ENCODE data around the gene GCSAML.

The GCSAML gene

DNA sequence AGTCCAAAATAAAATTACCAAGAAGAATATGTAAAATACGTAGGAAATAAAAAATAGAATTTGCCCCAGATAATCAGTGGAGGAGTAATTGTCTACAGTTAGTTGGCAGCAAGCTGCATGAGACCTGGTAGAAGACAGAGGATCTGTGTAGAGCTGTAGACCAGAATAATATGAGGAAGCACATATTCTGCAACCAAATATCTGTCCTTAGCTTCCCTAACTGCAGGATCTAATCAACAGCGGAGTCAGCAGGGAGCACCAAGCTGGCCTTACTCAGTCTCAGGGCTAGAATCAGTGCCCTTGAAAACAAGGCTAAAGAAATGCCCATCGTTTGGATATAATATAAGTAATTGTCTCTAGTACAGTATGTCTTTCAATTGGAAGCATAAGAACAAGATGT lies 6.1 kb upstream of the GCSAML start:
- no peak overlapping the region for H3K4me3 ChIP-seq (ENCODE audit: low read length)

DNA sequence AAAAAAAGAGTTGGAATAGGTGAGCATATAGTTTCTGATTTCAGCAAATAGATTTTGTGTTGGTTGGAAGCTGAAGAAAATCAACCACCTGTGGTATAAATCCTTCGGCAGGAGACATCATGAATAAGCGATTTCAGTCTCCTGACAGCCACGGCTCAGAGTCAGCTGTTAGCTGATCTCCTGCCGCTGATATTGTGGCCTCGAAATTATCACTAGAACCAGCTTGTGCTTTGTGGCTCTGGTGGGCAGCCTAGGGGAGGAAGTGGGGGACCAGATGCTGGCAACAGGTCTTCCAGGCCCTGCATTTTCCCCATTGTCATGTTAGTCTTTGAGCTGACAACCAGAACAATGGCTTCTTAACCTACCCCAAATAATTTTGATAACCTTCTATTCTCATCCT lies 842 bp upstream of the GCSAML start:
- H3K4me3 ChIP-seq (ENCODE audit: low read length), result no peak overlapping the region
- TF ChIP-seq ZNF274 (IDR thresholded peaks at IDR 0.05; ENCODE audit: low read depth, low read length), result no peak

More for the DNA sequence above, 6.1 kb upstream of the GCSAML start:
- TF ChIP-seq ZNF274 (IDR thresholded peaks at IDR 0.05; ENCODE audit: low read depth, low read length), result no peak

DNA sequence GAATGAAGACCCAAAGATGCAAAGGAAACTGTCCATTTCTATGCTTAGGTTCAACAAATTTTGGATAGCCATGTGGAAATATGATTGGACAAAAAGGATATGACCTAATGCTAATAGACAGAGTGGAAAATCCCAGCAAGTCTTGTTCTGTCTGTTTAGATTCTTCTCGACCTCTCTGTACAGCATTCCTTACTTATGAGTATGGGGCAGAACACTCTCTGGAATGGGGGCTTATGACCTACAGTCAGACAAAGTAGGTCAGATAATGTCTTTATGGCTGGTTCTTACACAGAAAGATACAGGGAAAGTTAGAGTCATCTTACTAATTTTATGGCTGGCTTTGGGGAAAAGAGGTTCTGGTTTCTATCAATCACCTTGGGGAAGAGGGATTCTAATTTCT lies 2.8 kb downstream of the GCSAML start:
- no peak for TF ChIP-seq ZNF274 (IDR thresholded peaks at IDR 0.05; ENCODE audit: low read depth, low read length)
- no peak overlapping the region for H3K4me3 ChIP-seq (ENCODE audit: low read length)

DNA sequence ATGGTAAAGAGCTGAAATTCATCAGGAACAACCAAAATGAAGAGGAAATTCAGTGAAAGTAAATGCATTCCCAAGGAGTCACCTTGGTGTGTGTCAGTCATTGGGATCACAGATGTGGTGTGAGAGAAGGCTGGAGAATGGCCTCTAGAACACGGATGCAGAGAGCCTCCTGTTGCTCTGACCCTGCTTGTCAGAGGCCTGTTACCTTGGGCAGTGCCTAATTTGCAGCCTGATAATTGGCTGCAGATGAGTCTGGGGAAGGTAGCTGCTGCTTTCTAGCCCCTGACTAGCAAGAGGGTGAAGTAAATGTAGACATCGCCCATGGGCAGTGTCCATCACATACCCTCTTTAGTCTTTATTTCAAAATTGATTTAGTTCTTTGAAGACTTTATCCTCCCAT lies 3.3 kb downstream of the GCSAML start:
- no peak overlapping the region for H3K4me3 ChIP-seq (ENCODE audit: low read length)
- TF ChIP-seq ZNF274 (IDR thresholded peaks at IDR 0.05; ENCODE audit: low read depth, low read length), result no peak

DNA sequence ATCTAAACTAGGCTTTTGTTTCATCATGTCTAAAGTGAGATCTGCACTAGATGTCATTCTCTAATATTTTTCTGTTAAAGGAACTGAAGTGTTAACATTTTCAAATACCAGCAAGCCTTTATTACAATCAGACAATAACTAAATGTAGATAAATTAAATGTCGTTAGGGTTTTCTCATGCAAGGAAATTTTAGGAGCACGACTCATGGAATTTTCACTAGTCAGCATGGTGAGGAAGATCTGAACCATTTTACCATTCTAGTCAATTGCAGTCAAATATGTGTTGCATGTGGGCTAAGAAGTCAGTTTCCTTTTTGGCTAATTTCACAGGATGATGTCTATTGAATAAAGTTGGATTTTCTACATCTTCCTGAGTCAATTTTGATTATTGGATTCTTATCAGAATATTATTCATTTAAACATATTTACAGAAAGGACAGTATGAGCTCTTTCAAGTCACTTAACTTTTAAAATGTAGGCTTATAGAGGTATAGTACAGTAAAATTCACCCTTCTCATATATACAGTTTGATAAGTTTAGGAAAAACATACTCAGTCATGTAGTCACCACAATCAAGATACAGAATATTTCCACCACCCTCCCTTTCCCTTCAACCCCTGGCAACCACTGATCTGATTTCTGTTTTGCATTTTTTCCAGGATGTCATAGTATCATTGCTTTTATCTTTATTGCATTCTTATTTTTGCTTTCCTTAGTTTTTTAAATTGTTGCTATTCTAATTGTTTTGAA lies 9.2 kb downstream of the GCSAML start:
- H3K4me3 ChIP-seq (ENCODE audit: low read length), result no peak overlapping the region
- TF ChIP-seq ZNF274 (IDR thresholded peaks at IDR 0.05; ENCODE audit: low read depth, low read length), result no peak

DNA sequence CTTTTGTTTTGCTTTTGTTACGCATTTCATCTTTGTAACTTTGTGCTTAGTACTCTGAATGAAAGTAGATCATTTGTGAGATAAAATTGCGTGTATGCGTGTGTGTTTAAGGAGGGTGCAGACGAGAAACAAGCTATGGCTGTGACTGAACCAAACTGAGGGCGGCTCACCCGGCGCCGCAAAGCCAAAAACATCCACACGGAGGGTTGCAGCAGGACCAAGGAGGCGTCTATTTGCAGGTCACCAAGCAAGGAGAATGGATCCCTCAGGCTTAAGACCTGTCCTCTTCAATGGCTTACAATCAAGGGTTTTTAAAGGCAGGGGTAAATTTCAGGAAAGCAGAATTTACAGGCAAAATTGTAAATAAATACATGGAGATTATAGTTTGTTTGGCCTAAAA lies 12.8 kb downstream of the GCSAML start:
- H3K4me3 ChIP-seq (ENCODE audit: low read length), result no peak overlapping the region
- TF ChIP-seq ZNF274 (IDR thresholded peaks at IDR 0.05; ENCODE audit: low read depth, low read length), result no peak

DNA sequence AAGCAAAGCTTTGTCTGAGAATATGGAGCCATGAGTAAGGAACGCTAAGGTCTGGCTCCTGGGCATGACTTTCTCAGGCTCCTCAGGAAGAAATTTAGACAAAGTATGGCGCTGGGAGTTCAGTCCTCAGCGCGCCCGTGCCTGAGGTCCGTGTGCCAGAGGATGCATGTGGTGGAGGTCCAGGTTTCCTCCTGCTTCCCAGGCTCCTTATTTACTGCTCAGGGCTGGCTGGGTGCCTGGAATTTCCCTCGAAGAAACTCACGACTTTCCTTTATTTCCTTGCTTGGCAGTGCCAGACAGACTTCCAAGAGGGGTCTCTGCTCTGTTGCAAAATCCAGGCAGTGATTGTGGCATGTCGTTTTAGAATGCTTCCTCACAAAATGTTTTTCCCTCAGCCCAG lies 13.3 kb downstream of the GCSAML start:
- no peak for TF ChIP-seq ZNF274 (IDR thresholded peaks at IDR 0.05; ENCODE audit: low read depth, low read length)
- H3K4me3 ChIP-seq (ENCODE audit: low read length), result no peak overlapping the region

DNA sequence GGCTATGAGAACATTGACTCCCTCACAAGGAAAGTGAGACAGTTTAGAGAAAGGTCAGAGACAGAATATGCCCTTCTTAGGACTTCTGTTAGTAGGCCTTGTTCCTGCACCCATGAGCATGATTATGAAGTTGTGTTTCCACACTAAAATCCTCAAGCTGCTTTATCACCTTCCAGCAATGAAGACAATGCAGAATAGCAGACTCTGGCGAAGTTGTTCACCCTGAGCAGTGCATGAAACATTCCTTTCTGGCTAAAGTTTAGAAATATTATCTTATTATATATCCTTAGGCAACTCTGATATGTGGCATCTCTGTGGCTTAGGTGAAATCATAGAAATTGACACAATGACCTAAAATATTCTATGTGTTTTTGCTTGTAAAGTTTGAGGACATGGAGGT lies 25.3 kb downstream of the GCSAML start:
- no peak for TF ChIP-seq ZNF274 (IDR thresholded peaks at IDR 0.05; ENCODE audit: low read depth, low read length)
- no peak overlapping the region for H3K4me3 ChIP-seq (ENCODE audit: low read length)

DNA sequence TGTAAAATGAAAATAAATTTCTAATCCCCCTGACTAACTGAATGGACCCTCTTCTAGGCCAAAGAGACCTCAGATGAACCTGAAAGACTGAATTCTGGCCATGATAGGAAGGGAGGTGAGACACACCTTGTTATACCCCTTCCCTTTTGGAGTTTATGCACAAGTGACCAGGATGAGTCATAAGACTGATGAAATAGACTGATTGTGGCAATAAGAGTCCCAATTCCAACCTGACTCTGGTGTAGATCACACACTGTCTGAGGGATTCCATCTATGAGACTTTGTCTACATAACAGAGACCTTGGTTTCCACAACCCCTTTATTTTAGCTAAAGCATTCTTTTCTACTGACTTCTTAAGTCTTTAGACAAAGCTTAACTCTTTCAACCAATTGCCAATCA lies 25.7 kb downstream of the GCSAML start:
- no peak overlapping the region for H3K4me3 ChIP-seq (ENCODE audit: low read length)
- TF ChIP-seq ZNF274 (IDR thresholded peaks at IDR 0.05; ENCODE audit: low read depth, low read length), result no peak

DNA sequence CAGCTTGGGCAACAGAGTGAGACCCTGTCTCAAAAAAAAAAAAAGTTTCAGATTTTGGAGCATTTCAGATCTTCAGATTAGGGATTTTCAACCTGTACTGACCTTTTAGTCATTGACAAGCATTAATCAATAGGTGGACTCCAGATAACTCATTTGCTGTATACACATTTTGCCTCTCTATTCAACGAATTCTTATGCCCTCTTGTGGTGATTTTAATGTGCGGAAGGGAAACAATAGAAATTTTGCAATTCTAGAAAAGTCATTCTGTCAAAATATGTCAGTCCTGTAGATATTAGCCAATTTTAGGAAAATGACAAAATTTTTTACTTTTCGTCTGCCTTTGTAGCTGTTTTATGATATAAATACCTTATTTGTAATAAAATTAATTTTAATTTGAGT lies 27.6 kb downstream of the GCSAML start:
- TF ChIP-seq ZNF274 (IDR thresholded peaks at IDR 0.05; ENCODE audit: low read depth, low read length), result no peak
- H3K4me3 ChIP-seq (ENCODE audit: low read length), result no peak overlapping the region

DNA sequence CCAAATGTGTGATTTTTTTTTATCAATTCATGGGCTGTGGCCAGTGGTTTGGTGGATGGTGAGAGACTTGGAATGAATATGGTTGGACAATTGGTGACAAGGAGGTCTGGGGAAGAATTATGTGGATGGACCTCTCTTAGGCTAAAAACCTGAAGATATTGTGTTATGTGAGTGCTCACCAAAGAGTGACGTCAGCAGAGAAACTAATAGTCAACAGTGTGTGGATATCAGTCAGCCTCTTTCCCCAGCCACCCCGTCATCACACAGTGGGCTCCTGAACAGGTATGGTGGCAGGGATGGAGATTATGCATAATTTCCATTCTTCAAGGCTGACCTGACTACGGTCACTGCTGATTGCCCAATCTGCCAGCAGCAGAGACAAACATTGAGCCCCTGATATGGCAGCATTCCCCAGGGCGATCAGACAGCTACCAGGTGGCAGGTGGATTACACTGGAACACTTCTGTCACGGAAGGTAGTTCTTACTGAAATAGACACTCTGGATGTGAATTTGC lies 30.1 kb downstream of the GCSAML start:
- H3K4me3 ChIP-seq (ENCODE audit: low read length), result no peak overlapping the region
- no peak for TF ChIP-seq ZNF274 (IDR thresholded peaks at IDR 0.05; ENCODE audit: low read depth, low read length)

DNA sequence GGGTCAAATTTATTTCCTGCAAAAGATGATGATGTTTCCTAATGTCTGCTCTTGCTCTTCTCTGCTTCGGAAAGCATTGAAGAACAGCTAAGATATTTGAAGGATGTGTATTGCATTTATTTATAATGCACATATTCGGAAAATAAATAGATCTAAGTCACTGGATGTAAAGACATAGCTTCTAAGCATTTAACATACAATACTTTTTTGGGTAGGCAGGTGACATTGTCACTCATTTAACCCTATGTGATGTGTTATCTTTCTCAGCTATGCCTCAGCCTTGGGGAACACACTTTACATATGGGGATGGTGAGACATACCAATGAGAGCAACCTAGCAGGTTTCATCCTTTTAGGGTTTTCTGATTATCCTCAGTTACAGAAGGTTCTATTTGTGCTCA lies 39.1 kb downstream of the GCSAML start, which contains the start of gene OR2G2:
Gene OR2G2 (plus strand): TSS at position 301 of the 400 bp plus-strand sequence. CDS start 0 bp downstream, at position 301.
- no peak for TF ChIP-seq ZNF274 (IDR thresholded peaks at IDR 0.05; ENCODE audit: low read depth, low read length)
- H3K4me3 ChIP-seq (ENCODE audit: low read length), result no peak within 1 kb of the TSS

DNA sequence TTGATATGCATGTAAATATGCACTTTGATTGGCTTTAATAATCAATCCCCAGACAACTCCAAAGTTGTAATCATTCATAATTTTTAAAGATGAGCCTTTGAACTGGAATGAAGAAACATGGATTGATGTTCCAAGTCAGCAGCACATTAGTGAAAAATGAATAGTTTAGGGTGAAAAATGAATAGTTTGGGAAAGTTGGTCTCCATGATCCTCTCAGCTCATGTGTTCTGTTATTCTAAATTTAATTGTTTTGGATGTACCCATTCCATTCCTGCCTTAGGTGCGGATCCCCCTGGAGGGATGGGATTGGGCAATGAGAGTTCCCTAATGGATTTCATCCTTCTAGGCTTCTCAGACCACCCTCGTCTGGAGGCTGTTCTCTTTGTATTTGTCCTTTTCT lies 56.4 kb downstream of the GCSAML start, which contains the start of gene OR2G3:
Gene OR2G3 (plus strand): TSS at position 301 of the 400 bp plus-strand sequence. CDS start 0 bp downstream, at position 301.
- H3K4me3 ChIP-seq (ENCODE audit: low read length), result no peak within 1 kb of the TSS
- no peak for TF ChIP-seq ZNF274 (IDR thresholded peaks at IDR 0.05; ENCODE audit: low read depth, low read length)

DNA sequence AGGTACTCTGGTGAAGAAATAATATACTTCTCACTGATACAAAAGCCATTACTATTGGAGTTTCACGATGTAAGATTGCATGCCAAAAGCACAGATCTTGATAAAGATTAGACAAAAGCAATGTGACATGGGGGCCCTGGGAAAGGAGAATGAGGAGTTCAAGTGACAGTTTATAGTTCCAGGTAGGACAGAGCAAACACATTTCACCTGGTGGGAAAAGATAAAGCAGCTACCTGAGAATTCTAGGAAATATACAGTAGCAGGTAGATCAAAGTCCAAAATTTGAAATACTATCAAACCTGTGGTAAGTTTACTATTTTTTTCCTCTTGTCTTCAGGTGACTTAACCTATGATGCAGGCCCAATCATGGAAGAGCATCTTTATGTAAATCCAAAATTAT lies 64.5 kb downstream of the GCSAML start:
- TF ChIP-seq ZNF274 (IDR thresholded peaks at IDR 0.05; ENCODE audit: low read depth, low read length), result no peak
- H3K4me3 ChIP-seq (ENCODE audit: low read length), result no peak overlapping the region

DNA sequence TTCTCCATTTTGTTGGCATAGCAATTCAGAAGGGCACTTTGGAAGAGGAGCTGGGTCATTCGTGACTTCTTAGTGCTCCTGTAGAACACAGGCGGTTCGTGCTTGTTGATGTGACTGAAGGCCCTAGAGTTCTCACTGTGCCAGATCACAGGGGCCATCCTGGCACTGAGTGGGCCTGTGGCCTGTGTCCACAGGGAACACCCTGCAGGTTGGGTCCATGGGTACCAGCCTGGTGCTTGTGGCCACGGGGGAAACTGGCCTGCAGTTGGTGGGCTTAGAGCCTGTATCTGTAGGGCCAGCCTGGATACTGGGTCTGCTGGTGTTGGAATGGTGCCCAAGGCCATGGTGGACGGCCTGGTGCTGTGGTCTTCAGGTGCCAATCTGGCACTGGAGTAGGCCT lies 65.7 kb downstream of the GCSAML start:
- TF ChIP-seq ZNF274 (IDR thresholded peaks at IDR 0.05; ENCODE audit: low read depth, low read length), result no peak
- no peak overlapping the region for H3K4me3 ChIP-seq (ENCODE audit: low read length)

All from GM08714 (cell line).